ENCODE data around the gene RNF11. TPM values are rescaled to one million over a fixed set of nuclear protein-coding genes. Genes with fewer than 3 reads are reported as not detected.

Gene RNF11
- total RNA-seq, 1 donor, result 199 TPM

GRCh38 chr1:51288578-51288977 is 52.5 kb downstream of the RNF11 start:
- peaks cover 9% of the 10 kb centered on the region for H3K4me1 ChIP-seq (ENCODE audit: insufficient read depth, low read length)
- H2AFZ ChIP-seq (ENCODE audit: low read length), result no peak overlapping the region
- H3K27me3 ChIP-seq (ENCODE audit: insufficient read depth, low read length), result no peaks in the 10 kb centered on the region
- no peak overlapping the region for H3K27ac ChIP-seq (ENCODE audit: low read depth, low read length)
- H3K4me2 ChIP-seq (ENCODE audit: insufficient read depth, low read length), result no peak overlapping the region
- peaks cover 4% of the 10 kb centered on the region for H3K36me3 ChIP-seq (ENCODE audit: insufficient read depth, low read length)
- no peak for DNase-seq (ENCODE audit: insufficient read length, low spot score, missing footprints)
- TF ChIP-seq, protein P1, sequence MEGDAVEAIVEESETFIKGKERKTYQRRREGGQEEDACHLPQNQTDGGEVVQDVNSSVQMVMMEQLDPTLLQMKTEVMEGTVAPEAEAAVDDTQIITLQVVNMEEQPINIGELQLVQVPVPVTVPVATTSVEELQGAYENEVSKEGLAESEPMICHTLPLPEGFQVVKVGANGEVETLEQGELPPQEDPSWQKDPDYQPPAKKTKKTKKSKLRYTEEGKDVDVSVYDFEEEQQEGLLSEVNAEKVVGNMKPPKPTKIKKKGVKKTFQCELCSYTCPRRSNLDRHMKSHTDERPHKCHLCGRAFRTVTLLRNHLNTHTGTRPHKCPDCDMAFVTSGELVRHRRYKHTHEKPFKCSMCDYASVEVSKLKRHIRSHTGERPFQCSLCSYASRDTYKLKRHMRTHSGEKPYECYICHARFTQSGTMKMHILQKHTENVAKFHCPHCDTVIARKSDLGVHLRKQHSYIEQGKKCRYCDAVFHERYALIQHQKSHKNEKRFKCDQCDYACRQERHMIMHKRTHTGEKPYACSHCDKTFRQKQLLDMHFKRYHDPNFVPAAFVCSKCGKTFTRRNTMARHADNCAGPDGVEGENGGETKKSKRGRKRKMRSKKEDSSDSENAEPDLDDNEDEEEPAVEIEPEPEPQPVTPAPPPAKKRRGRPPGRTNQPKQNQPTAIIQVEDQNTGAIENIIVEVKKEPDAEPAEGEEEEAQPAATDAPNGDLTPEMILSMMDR (IDR thresholded peaks at IDR 0.05; ENCODE audit: extremely low read depth, low read depth, low read length), result no peak
- H3K4me3 ChIP-seq (ENCODE audit: insufficient read depth, low read length), result no peak overlapping the region
- H3K9me3 ChIP-seq (ENCODE audit: low read depth, low read length), result no peaks in the 10 kb centered on the region
- peaks cover 9% of the 10 kb centered on the region for H4K20me1 ChIP-seq (ENCODE audit: insufficient read depth, low read length)
- no peaks in the 10 kb centered on the region for H3K79me2 ChIP-seq (ENCODE audit: insufficient read depth, low read length)

- H4K20me1 ChIP-seq (ENCODE audit: insufficient read depth, low read length), result peaks cover 5% of the 10 kb centered on the region
- H3K9me3 ChIP-seq (ENCODE audit: low read depth, low read length), result no peaks in the 10 kb centered on the region
- no peak overlapping the region for H2AFZ ChIP-seq (ENCODE audit: low read length)
- H3K27me3 ChIP-seq (ENCODE audit: insufficient read depth, low read length), result no peaks in the 10 kb centered on the region
- no peak overlapping the region for H3K27ac ChIP-seq (ENCODE audit: low read depth, low read length)
- TF ChIP-seq, protein P1 (IDR thresholded peaks at IDR 0.05; ENCODE audit: extremely low read depth, low read depth, low read length), result no peak
- H3K36me3 ChIP-seq (ENCODE audit: insufficient read depth, low read length), result no peaks in the 10 kb centered on the region
- no peak for DNase-seq (ENCODE audit: insufficient read length, low spot score, missing footprints)
- H3K4me1 ChIP-seq (ENCODE audit: insufficient read depth, low read length), result no peaks in the 10 kb centered on the region
- no peaks in the 10 kb centered on the region for H3K79me2 ChIP-seq (ENCODE audit: insufficient read depth, low read length)
- no peak overlapping the region for H3K4me3 ChIP-seq (ENCODE audit: insufficient read depth, low read length)
- H3K4me2 ChIP-seq (ENCODE audit: insufficient read depth, low read length), result no peak overlapping the region
Observed at GRCh38 chr1:51289676-51290488, 53.8 kb downstream of the RNF11 start.

DNA sequence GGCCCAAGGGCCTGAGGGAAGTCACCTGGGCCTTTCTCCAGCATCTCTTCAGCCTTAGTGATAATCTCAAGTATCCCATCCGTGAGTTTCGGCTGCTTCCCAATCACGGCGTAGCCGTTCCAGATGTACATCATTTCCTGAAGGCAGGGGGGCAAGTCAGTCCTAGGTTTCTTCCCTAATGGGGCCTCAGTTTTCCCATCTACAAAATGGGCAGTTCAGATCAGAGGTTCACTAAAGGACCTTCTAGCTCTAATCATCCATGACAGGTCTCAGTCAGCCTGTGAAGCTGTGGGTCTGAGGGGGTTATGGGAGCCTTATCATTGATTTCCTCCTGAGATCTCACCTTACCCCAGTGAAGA is 54.4 kb downstream of the RNF11 start:
- peaks cover 5% of the 10 kb centered on the region for H4K20me1 ChIP-seq (ENCODE audit: insufficient read depth, low read length)

DNA sequence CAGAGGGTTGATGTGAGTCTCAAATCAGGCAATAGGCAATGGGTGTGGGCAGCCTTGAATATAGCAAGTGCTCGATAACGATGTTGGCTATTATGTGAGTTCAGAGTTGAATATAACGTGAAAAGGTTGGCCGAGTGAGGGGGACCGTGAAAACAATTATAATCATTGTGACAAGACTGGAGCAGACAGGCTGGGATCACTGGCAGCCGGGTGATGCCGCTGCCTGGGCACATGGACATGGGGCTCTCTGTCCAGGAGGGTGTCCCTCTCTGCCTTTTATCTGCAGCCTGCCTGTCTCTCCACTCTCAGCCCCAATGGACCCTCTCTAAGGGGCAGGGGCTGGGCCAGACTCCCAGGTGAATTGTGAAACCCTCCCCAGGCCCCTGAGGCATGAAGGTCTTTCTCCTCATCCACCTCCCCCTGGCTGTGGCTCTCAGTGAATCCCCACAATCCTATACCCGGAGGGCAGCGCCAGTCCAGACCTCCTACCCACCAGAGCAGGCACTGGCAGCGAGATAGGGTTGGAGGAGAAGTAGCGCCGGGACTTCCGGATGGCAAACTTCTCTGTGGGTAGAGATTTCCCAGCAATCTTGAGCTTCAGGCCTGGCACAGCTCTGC is 57.9 kb downstream of the RNF11 start:
- no peaks in the 10 kb centered on the region for H3K79me2 ChIP-seq (ENCODE audit: insufficient read depth, low read length)
- no peak overlapping the region for H3K4me3 ChIP-seq (ENCODE audit: insufficient read depth, low read length)

More for the DNA sequence above, 54.4 kb downstream of the RNF11 start:
- Histone ChIP-seq H2AFZ (ENCODE audit: low read length) (no peak overlapping the region), H3K36me3 (ENCODE audit: insufficient read depth, low read length) (no peaks in the 10 kb centered on the region), H3K9me3 (ENCODE audit: low read depth, low read length) (no peaks in the 10 kb centered on the region), H3K79me2 (ENCODE audit: insufficient read depth, low read length) (no peaks in the 10 kb centered on the region), H3K27me3 (ENCODE audit: insufficient read depth, low read length) (no peaks in the 10 kb centered on the region), H3K4me1 (ENCODE audit: insufficient read depth, low read length) (no peaks in the 10 kb centered on the region), H3K27ac (ENCODE audit: low read depth, low read length) (no peak overlapping the region), H3K4me2 (ENCODE audit: insufficient read depth, low read length) (no peak overlapping the region), H3K4me3 (ENCODE audit: insufficient read depth, low read length) (no peak overlapping the region)
- TF ChIP-seq, protein P1 (IDR thresholded peaks at IDR 0.05; ENCODE audit: extremely low read depth, low read depth, low read length), result no peak
- no peak for DNase-seq (ENCODE audit: insufficient read length, low spot score, missing footprints)

More for the DNA sequence above, 57.9 kb downstream of the RNF11 start:
- DNase-seq (ENCODE audit: insufficient read length, low spot score, missing footprints), result no peak
- Histone ChIP-seq H3K36me3 (ENCODE audit: insufficient read depth, low read length) (no peaks in the 10 kb centered on the region), H3K4me2 (ENCODE audit: insufficient read depth, low read length) (no peak overlapping the region), H3K27ac (ENCODE audit: low read depth, low read length) (no peak overlapping the region), H3K27me3 (ENCODE audit: insufficient read depth, low read length) (no peaks in the 10 kb centered on the region), H4K20me1 (ENCODE audit: insufficient read depth, low read length) (no peaks in the 10 kb centered on the region), H3K4me1 (ENCODE audit: insufficient read depth, low read length) (peaks cover 3% of the 10 kb centered on the region), H3K9me3 (ENCODE audit: low read depth, low read length) (no peaks in the 10 kb centered on the region), H2AFZ (ENCODE audit: low read length) (no peak overlapping the region)
- TF ChIP-seq, protein P1 (IDR thresholded peaks at IDR 0.05; ENCODE audit: extremely low read depth, low read depth, low read length), result no peak

Data from osteoblast (primary cell).